Epidermal melanocyte (primary cell): Measurements from ENCODE around the gene APOBEC3F.
"Not testable (repeated sequence)": the region's sequence is repeated elsewhere in the genome, so short reads cannot be mapped to it uniquely, and the experiment has no call there.

Source experiments
- DNase-seq: peaks from one replicate; pipeline ENCODE4 v3.0.0; 2011; ENCODE audit warnings: low spot score; ENCODE audit not compliant: insufficient read length

APOBEC3F gene

GRCh38 chr22:39026509-39027150 is 14.0 kb upstream of the APOBEC3F start:
- DNase-seq = no peak

- DNase-seq = no peak
Measured at GRCh38 chr22:39027717-39028116, 12.9 kb upstream of the APOBEC3F start.

- DNase-seq = no peak
Measured at GRCh38 chr22:39028281-39028680, 12.4 kb upstream of the APOBEC3F start.

- DNase-seq = no peak
Measured at GRCh38 chr22:39029227-39029626, 11.4 kb upstream of the APOBEC3F start.

GRCh38 chr22:39030705-39031104 is 10.0 kb upstream of the APOBEC3F start:
- DNase-seq = no peak

- not testable (repeated sequence) for DNase-seq
Measured at GRCh38 chr22:39031434-39032295, 9.0 kb upstream of the APOBEC3F start.

- DNase-seq = not testable (repeated sequence)
Measured at GRCh38 chr22:39037071-39037470, 3.6 kb upstream of the APOBEC3F start.

GRCh38 chr22:39039306-39040126 is 1.1 kb upstream of the APOBEC3F start:
- no peak for DNase-seq

- DNase-seq = not testable (repeated sequence)
Measured at GRCh38 chr22:39040155-39040537, 518 bp upstream of the APOBEC3F start.

GRCh38 chr22:39041908-39042307 is 1.2 kb downstream of the APOBEC3F start:
- no peak for DNase-seq

- not testable (repeated sequence) for DNase-seq
Measured at GRCh38 chr22:39043063-39043462, 2.4 kb downstream of the APOBEC3F start.

GRCh38 chr22:39045136-39045535 is 4.5 kb downstream of the APOBEC3F start:
- DNase-seq = not testable (repeated sequence)

GRCh38 chr22:39049486-39049885 is 8.8 kb downstream of the APOBEC3F start:
- not testable (repeated sequence) for DNase-seq

GRCh38 chr22:39051844-39052495 is 11.3 kb downstream of the APOBEC3F start:
- DNase-seq = not testable (repeated sequence)

GRCh38 chr22:39055658-39056057 is 15.0 kb downstream of the APOBEC3F start:
- no peak for DNase-seq

GRCh38 chr22:39061290-39061689 is 20.6 kb downstream of the APOBEC3F start:
- not testable (repeated sequence) for DNase-seq

- DNase-seq = not testable (repeated sequence)
Measured at GRCh38 chr22:39061951-39062350, 21.3 kb downstream of the APOBEC3F start.

- not testable (repeated sequence) for DNase-seq
Measured at GRCh38 chr22:39063904-39064303, 23.2 kb downstream of the APOBEC3F start.

- not testable (repeated sequence) for DNase-seq
Measured at GRCh38 chr22:39066442-39067276, 26.0 kb downstream of the APOBEC3F start.
